SK-N-SH treated with all-trans-retinoic acid at 6 μM for 48 hours (cell line): Measurements from ENCODE around the gene ADIRF.
"Not testable (repeated sequence)": the region's sequence is repeated elsewhere in the genome, so short reads cannot be mapped to it uniquely, and the experiment has no call there.

Source experiments
- ARNTL ChIP-seq: fragments of 450-650 bp; formaldehyde crosslinking; IDR thresholded peaks from 2 replicates; pipeline ENCODE4 v1.5.0; 2020; ENCODE audit warnings: low read depth, mild to moderate bottlenecking, moderate library complexity, borderline replicate concordance
- BACH2 ChIP-seq: fragments of 250-450 bp; sonication (Bioruptor Pico); IDR thresholded peaks from 2 replicates; pipeline ENCODE4 v1.9.0; 2021; ENCODE audit warnings: mild to moderate bottlenecking, borderline replicate concordance
- ESRRG ChIP-seq: fragments of 250-450 bp; sonication (Bioruptor Pico); IDR thresholded peaks from 2 replicates; pipeline ENCODE4 v1.6.1; 2021; ENCODE audit warnings: mild to moderate bottlenecking
- ISL1 ChIP-seq: fragments of 250-450 bp; sonication (Bioruptor Pico); IDR thresholded peaks from 2 replicates; pipeline ENCODE4 v2.1.2; 2022; ENCODE audit warnings: mild to moderate bottlenecking, moderate library complexity
- OSR1 ChIP-seq: fragments of 250-450 bp; sonication (Bioruptor Pico); IDR thresholded peaks from 2 replicates; pipeline ENCODE4 v1.8.0; 2022; ENCODE audit warnings: moderate library complexity, mild to moderate bottlenecking, inconsistent platforms
- PATZ1 ChIP-seq: fragments of 250-450 bp; sonication (Bioruptor Pico); IDR thresholded peaks from 2 replicates; pipeline ENCODE4 v1.8.0; 2020; ENCODE audit warnings: mild to moderate bottlenecking, moderate library complexity, borderline replicate concordance
- RARB ChIP-seq: fragments of 250-450 bp; sonication (Bioruptor Pico); IDR thresholded peaks from 2 replicates; pipeline ENCODE4 v1.8.0; 2021; ENCODE audit warnings: mild to moderate bottlenecking, moderate library complexity
- TSHZ2 ChIP-seq: fragments of 250-450 bp; sonication (Bioruptor Pico); IDR thresholded peaks from 2 replicates; pipeline ENCODE4 v1.5.0; 2020; ENCODE audit warnings: mild to moderate bottlenecking, moderate library complexity
- ZC3H10 ChIP-seq: fragments of 250-450 bp; sonication (Bioruptor Pico); IDR thresholded peaks from 2 replicates; pipeline ENCODE4 v1.5.1; 2021; ENCODE audit warnings: mild to moderate bottlenecking, moderate library complexity
- ZFP3 ChIP-seq: fragments of 250-450 bp; sonication (Bioruptor Pico); IDR thresholded peaks from 2 replicates; pipeline ENCODE4 v1.5.0; 2020; ENCODE audit warnings: mild to moderate bottlenecking, moderate library complexity
- ZNF565 ChIP-seq: fragments of 450-650 bp; formaldehyde crosslinking; conservative IDR thresholded peaks from 2 replicates; pipeline ENCODE4 v1.5.0; 2020; ENCODE audit warnings: low read depth, mild to moderate bottlenecking, moderate library complexity
- ZNF70 ChIP-seq: fragments of 450-650 bp; formaldehyde crosslinking; IDR thresholded peaks from 2 replicates; pipeline ENCODE4 v1.5.0; 2020; ENCODE audit warnings: mild to moderate bottlenecking, moderate library complexity
- ZNF8 ChIP-seq: fragments of 450-650 bp; formaldehyde crosslinking; IDR thresholded peaks from 2 replicates; pipeline ENCODE4 v1.5.0; 2020; ENCODE audit warnings: mild to moderate bottlenecking, moderate library complexity
- TF ChIP-seq, protein P1 (sequence below): fragments of 250-450 bp; sonication (Bioruptor Pico); IDR thresholded peaks from 2 replicates; pipeline ENCODE4 v1.5.1; 2021; ENCODE audit warnings: mild to moderate bottlenecking, moderate library complexity

DNA sequence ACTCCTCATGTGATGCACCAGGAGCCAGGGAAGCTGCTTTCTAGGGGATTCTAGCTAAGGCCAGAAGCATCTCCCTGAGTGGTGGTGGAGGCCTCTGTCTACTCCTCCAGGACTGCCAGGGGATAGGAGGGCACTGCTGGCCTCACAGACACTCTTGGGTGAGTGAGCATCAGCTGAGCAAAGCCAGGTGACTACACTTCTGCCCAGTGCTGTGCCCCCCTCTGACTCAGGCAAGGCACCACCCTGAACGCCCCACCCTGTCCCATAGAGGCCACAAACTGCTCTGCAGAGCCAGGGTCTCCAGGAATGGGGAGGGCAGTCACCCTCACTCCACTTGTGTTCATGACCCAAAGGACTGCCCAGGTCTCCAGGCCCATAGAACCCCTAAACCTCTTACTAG is 51.2 kb downstream of the ADIRF start:
- TF ChIP-seq ISL1; ESRRG (CRISPR knock-in tag); ZFP3 (CRISPR knock-in tag); PATZ1 (CRISPR knock-in tag); OSR1; ZNF70 (CRISPR knock-in tag); BACH2 (CRISPR knock-in tag); ARNTL; ZNF565 (CRISPR knock-in tag); ZNF8 (CRISPR knock-in tag); ZC3H10 (CRISPR knock-in tag); RARB (CRISPR knock-in tag); TSHZ2 (CRISPR knock-in tag): not testable (repeated sequence)
- TF ChIP-seq, protein P1, sequence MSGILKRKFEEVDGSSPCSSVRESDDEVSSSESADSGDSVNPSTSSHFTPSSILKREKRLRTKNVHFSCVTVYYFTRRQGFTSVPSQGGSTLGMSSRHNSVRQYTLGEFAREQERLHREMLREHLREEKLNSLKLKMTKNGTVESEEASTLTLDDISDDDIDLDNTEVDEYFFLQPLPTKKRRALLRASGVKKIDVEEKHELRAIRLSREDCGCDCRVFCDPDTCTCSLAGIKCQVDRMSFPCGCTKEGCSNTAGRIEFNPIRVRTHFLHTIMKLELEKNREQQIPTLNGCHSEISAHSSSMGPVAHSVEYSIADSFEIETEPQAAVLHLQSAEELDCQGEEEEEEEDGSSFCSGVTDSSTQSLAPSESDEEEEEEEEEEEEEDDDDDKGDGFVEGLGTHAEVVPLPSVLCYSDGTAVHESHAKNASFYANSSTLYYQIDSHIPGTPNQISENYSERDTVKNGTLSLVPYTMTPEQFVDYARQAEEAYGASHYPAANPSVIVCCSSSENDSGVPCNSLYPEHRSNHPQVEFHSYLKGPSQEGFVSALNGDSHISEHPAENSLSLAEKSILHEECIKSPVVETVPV (CRISPR knock-in tag) = not testable (repeated sequence)
